Superior temporal gyrus (tissue), 1 donor: ENCODE results near the gene BUB1B.
"Not testable (repeated sequence)": the region's sequence is repeated elsewhere in the genome, so short reads cannot be mapped to it uniquely, and the experiment has no call there.

Source experiments
- DNase-seq: peaks from one replicate; pipeline ENCODE4 v3.0.0-alpha.2; 2016; ENCODE audit errors: extremely low spot score

BUB1B gene

DNA sequence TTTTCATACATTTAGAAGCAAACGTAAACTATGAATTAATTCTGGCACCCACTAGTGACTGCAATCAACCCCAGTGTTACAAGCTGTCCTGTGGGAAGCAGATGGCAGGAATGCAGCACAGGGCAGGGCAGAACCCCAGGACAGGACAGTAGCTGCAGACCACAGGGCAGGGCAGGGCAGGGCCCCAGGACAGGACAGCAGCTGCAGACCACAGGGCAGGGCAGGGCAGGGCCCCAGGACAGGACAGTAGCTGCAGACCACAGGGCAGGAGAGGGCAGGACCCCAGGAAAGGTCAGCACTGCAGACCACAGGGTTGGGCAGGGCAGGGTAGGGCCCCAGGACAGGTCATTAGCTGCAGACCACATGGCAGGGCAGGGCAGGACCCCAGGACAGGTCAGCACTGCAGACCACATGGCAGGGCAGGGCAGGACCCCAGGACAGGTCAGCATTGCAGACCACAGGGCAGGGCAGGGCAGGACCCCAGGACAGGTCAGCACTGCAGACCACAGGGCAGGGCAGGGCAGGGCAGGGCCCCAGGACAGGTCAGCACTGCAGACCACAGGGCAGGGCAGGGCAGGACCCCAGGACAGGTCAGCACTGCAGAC, 24.9 kb upstream of the BUB1B start:
- DNase-seq: not testable (repeated sequence)

DNA sequence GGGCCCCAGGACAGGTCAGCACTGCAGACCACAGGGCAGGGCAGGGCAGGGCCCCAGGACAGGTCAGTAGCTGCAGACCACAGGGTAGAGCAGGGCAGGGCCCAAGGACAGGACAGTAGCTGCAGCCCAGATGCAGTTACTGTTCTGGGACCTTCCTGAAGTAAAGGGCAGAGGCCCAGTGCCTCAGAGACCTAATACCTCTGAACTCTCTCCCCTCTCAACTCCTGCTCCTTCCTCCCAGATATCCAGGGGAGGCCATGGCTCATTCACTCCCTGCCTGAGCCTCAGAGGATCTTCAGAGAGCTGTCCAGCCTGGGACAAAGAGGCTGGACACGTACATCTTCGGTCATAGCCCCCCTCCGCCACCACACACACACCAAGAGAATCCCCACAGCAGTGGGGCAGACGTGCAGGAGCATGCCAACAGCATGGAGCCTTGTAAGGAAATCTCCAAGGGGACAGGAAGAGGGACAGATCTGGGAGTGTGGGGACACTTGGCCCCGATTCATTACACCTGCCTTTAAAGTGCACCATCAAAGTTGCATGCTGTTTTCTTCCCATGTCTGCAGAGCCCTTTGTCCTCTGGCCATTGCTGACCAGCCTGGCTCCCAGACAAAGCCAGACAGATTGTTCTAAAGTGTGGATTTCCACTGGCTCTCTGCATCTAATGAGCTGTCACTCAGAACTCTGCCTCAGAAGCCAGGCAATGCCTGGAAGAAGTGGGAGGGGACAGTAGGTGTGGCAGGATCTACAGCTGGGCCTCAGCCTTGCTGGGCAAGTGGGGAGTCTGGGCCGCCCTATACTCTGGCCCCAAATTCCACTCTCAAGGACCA, 24.2 kb upstream of the BUB1B start:
- no peak for DNase-seq

GRCh38 chr15:40137303-40138200, 23.3 kb upstream of the BUB1B start:
- no peak for DNase-seq

- not testable (repeated sequence) for DNase-seq
These were observed 22.7 kb upstream of the BUB1B start for GRCh38 chr15:40138201-40138570.

DNA sequence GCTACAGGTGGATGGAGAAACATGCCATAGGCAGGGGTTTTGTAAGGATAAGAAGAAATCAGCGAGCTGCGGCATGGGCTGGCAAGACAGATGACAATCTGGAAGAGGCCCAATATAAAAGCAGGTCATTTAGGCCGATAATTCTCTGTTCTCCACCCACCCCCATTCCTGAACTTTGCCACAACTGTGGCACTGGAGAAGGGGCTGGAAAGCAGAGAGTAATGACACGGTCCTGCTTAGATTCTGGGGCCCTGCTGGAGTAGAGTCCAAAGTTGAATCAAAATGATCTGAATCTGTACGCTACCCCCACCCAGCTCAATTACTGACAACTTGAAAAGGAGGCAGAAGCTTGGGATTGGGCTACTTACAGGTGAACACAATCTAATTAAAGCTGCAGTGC, 18.4 kb upstream of the BUB1B start:
- no peak for DNase-seq

- no peak for DNase-seq
These were observed 14.8 kb upstream of the BUB1B start for GRCh38 chr15:40146037-40146436.

- DNase-seq: no peak
These were observed 11.5 kb upstream of the BUB1B start for GRCh38 chr15:40149339-40149738.

DNA sequence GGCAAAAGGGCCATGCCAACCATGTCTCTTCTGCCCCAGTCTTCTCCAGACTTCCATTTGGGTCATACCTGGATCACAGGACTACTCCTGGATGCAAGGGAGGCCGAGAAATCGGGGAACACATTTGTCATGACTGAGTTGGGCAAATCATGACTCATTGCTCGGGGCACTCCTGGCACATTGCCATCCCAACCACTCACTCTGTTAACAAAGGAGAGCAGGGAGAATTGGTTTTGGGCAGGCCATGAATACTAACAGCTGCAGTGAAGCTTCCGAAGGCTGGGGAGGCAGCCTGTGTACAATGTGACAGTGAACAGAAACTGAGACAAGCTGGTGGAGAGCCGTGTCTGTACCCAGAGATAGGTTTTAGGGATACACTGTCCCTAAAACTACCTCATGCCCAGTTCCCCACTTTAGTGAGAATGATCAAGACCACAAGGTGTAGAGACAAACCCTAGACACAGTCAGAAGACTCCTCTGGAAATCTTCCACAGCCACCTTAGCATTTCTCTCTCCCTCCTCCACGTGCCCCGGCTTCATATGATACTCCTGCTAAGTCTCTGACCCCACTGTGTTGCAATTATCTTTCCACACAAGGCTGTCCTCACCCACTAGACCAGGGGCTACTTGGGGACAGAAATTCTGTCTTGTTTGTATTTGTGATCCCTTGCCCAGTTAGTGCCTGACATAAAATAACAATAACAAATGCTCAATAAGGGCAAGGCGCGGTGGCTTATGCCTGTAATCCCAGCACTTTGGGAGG, 10.5 kb upstream of the BUB1B start:
- peak; percentile 24 for DNase-seq

GRCh38 chr15:40151499-40151898, 9.4 kb upstream of the BUB1B start:
- no peak for DNase-seq

DNA sequence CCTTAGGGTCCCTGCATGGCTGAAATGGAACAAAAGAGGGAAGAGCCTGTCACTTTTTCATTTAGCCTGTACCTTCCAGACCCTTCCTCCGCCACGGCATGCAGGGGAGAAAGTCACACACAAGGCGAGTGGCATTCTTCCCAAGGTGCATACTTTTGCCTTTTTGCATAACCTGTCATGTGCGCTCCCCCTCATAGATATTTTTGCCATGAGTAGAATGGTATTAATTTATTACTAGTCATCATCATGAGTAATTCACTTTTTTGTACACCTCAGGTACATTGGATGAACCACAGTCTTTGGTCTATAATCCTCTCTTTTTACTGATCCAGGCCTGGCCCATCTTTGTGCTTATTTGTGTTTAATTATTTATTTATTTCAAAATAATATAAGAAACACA, 8.9 kb upstream of the BUB1B start:
- no peak for DNase-seq

DNA sequence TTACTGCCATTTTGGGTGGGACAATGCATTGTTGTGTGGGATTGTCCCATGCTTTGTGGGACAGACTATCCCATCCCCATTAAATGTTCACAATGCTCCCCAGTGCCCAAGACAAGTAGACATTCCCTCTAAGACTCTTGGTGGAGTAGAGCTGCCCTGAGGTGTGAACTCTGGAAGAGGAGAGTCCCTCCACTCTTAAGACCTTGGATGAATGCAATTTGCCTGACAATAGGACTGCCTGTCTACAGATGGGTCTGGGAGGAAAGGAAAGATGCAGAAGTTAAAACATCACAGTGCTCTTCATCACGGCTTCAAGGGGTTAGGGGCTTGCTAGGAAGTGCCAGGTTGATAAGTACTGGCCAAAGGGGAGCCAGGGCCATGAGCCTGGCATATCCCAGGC, 6.0 kb upstream of the BUB1B start:
- DNase-seq: not testable (repeated sequence)

DNA sequence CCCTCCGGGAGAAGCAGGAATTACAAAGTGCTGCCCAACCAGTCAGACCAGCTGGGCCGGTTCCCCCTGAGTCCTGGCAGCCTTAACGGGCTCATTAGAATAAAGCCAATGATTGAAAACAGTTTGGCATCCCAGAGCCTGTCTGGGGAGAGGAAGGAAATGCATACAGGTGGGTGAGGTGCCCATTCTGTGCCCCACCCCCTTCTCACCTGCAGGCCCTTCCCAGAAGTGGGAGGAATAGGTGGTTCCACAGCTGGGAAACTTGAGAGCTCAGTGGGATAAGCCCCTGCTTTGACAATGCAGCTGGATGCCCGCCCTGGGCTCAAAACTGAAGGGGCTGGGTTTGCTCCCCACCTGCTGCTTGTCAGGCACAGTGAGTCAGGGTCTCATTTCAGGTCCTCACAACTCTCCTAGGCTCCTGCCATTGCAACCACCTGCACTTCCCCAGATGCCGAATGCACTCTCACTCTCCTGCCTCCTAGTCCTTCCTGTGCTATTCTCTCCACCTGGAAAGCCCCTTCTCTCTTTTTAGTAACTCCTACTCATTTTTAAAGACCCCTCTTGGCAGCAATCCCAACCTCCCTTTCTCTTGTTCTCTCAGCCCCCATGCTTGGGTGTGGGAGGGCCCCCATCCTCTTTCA, 5.5 kb upstream of the BUB1B start:
- no peak for DNase-seq

DNA sequence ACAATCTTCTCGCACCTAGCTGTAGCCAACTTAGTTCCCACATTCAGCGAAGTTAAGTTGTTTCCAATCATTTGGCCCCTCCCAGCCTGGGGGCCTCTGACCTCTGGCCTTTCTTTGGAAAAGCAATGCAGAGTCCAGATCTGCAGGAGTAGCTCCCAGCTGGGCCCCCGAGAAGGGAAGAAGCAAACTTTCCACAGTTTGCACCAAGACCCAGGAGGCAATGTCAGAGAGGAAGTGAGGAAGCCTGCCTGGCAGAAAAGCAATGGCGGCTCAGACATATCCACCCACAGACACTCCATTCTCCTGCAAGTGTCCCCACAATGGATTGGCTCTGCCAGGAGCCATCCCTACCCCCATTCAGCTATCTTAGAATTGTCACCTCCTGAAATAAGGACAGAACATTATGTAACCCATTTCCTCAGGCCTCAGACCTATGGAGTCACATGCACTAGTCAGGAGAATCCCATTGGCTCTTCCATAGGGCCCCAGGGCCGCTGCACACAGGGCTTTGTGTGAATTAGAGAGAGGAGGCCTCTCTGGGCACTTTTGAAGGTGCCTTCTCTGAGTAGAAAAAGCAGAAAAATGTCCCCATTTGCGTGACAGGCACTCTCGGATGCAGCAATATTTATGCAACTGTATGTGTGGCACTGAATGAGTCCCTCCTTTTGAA, 3.0 kb upstream of the BUB1B start:
- no peak for DNase-seq

- no peak for DNase-seq
These were observed 848 bp upstream of the BUB1B start for GRCh38 chr15:40160021-40160420.

DNA sequence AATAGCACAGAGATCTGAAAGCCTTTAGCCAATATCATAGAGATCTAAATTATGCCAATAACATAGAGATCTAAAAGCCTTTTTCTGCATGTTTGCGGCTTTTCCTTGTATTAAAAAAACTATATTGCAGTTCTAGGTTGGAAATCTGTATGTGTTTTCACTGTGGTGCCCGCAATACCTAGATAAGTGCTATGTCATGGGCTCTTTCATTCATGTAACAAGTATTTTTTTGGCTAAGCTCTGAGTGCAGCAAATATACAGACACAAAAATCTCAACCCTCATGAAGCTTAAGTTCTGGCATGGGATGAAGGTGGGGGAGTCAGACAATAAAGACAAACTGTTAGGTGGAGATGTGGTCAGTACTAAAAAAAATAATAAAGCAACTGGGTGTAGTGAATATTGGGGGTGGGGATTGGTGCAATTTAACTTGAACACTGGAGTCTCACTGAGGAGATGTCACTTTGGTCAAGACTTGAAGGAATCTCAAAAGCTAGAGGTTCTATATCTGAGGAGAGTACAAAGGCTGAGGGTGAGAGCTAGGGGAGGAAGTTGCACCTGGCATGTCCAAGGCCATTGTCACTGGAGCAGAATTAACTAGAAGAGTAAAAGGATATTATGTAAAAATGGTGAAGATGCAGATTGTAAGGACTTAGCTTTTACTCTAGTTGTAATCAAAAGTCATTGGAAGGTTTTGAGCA, 973 bp downstream of the BUB1B start:
- no peak for DNase-seq

DNA sequence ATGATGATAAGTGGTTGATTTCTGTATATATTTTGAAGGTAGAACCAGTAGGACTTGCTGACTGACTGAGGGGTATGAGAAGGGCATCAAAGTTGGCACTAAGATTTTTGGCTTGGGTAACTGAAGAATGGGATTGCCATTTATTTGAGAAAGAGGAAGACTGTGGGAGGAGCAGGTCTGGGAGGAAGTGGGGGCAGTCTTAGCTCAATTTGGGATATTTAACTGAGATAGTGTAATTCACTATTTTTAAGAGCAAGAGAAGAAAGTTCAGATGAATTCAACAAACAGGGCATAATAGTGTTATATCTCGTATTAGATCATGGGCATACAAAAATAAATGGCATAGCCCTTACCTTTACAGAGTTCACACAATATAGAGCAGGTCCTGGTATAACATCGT, 1.7 kb downstream of the BUB1B start:
- no peak for DNase-seq

DNA sequence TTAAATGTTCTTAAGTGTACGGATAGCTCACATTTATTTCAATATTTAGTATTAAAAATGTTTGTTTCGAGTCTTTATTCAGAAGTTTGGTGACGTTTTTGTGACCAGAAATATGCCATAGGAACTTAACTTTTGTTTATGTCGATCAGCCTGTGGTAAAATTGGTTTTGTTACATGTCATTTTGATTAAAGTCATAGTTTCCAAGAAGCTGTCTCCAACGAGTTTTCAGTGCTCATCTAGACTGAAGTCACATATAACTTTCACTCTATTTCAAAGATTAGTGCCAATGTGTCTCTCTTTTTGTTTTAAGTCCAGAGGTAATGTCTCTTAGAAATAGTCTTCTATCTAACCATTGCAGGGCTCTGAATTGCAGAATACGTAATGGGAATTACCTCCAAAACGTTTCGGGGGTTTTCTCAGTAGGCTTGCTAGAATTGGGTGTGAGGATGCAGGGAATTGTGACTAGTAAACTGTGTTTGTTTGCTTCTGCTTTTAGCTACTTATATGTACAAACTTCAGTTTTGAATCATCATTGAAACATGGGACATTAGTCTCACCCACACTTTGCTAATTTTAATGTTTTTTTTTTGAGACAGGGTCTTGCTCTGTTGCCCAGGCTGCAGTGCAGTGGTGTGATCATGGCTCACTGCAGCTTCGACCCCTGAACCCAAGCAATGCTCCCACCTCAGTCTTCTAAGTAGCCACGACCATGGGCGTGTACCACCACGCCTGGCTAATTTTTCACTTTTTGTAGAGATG, 3.0 kb downstream of the BUB1B start:
- no peak for DNase-seq

DNA sequence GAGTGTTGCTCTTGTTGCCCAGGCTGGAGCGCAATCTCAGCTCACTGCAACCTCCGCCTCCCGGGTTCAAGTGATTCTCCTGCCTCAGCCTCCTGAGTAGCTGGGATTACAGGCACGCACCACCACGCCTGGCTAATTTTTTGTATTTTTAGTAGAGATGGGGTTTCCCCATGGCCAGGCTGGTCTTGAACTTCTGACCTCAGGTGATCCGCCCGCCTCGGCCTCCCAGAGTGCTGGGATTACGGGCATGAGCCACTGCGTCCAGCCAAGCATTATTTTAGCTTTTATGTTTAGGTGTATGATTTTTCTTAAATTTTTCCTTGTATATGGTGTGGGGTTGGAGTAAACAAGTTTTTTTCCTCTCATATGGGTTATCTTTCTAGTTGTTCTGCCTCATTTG, 6.5 kb downstream of the BUB1B start:
- not testable (repeated sequence) for DNase-seq

- no peak for DNase-seq
These were observed 14.3 kb downstream of the BUB1B start for GRCh38 chr15:40175160-40175559.
